Right cardiac atrium (tissue), 5 donors: Measurements from ENCODE around the gene FOXP1. TPM values are rescaled to one million over a fixed set of nuclear protein-coding genes. Genes with fewer than 3 reads are reported as not detected.

Experiments
- ATAC-seq, 2 donors: fragments of 200-7000 bp; cut with Tn5 transposase; one replicate each; pipeline versions ENCODE4 v1.8.0 to v1.9.1; 2020; ENCODE audit warnings: moderate library complexity in 2 of 2, mild to moderate bottlenecking in 1 of 2
- DNase-seq, 3 donors: peaks; one replicate each; pipeline ENCODE4 v3.0.0-alpha.2; 2020
- H3K27ac ChIP-seq: one replicate; pipeline ENCODE4 v1.5.1; 2013; ENCODE audit warnings: mild to moderate bottlenecking, low read length, control low read depth, moderate library complexity
- H3K27me3 ChIP-seq: one replicate; pipeline ENCODE4 v1.6.1; 2013; ENCODE audit not compliant: control insufficient read depth, insufficient read depth
- H3K4me1 ChIP-seq: one replicate; pipeline ENCODE4 v1.6.1; 2013; ENCODE audit warnings: low read length; ENCODE audit not compliant: control insufficient read depth, insufficient read depth
- H3K4me3 ChIP-seq: one replicate; pipeline ENCODE4 v1.5.1; 2013; ENCODE audit warnings: low read length, control low read depth
- H3K9me3 ChIP-seq: one replicate; pipeline ENCODE4 v1.6.1; 2013; ENCODE audit warnings: low read length; ENCODE audit not compliant: control insufficient read depth
- WGBS: extraction: QIAGEN DNeasy Blood & Tissue Kit; methylation state at CpG from one replicate; pipeline ENCODE4 v1.1.7; 2013; 5-methylcytosine and 5-hydroxymethylcytosine counted together
- intact Hi-C, 4 donors: fragments of 100-400 bp; cut with DNase I; formaldehyde crosslinking; loops; one replicate each; pipeline versions ENCODE4 v1.11.0 to v1.14.0; 2022 to 2023
- polyA plus RNA-seq: library from polyadenylated mRNA; stranded (reverse); fragments of 200-250 nt; gene quantifications from one replicate; pipeline ENCODE4 v1.2.3, GENCODE V29; 2013
- total RNA-seq, 4 donors: library from RNA; stranded (reverse); fragmentation: NEBNext Ultra II Directional; extraction: Animal tissue kit (Norgen Biotek cat#: 25700); gene quantifications; one replicate each; pipeline ENCODE4 v1.2.1, GENCODE V29; 2021
- donor health status: healthy with polysubstance abuse.
- donor health status: DM: no; HTN: yes; CAD: no.
- donor health status: DM: no; HTN: no; CAD: no.
- donor health status: DM: no; HTN: yes; CAD: no; lungs with severe emphysema.
- donor health status: DM: yes; HTN: yes; CAD: no.

FOXP1 gene
- total and polyA plus RNA-seq, 5 donors = 13.6 to 63.4 (median 57.4) TPM

DNA sequence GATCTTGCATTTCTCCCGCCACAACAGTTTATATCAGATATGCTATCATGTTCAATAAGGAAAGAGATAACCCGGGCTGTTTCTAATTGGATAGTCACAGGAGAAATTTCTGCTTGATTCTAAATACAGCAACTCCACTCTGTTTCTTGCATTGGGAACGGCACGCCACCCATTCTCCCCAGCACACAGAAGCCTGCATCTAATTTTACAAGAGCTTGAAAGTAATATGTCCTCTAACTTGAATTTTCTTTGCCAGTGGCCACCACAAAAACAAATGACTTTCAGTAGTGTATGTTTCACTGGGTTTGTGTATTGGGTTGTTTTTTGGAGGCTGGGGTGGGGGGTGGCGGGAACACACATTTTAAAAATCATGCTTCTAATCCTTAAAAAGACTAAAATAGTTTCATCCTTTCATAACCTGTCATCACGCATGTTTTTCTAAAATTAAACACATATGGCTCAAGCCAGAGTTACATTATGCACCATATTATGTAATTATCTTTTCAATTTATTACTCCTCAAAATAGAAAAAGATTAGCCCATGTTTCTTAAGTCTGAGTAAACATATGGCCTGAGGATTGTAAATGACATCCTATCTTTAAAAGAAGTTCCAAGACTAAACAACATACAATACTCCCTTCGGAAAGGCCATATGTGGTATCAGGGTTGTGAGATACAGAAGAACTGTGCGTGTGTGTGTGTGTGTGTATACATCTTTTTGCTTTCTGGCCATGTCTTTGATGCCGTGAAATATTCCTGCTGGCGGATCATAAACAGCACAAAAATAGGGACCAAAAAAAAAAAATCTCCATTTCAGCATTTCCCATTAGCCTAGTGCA, 176.3 kb downstream of the FOXP1 start:
- intact Hi-C loops = no loop called here
- H3K9me3 ChIP-seq = no peaks in the 10 kb centered on the region
- H3K27ac ChIP-seq = no peak overlapping the region
- WGBS = 71% methylated on average over 10 of the region's 10 CpGs
- ATAC-seq (no peak), DNase-seq (no peak)
- H3K4me1 ChIP-seq = no peaks in the 10 kb centered on the region
- H3K27me3 ChIP-seq = no peaks in the 10 kb centered on the region
- no peak overlapping the region for H3K4me3 ChIP-seq

DNA sequence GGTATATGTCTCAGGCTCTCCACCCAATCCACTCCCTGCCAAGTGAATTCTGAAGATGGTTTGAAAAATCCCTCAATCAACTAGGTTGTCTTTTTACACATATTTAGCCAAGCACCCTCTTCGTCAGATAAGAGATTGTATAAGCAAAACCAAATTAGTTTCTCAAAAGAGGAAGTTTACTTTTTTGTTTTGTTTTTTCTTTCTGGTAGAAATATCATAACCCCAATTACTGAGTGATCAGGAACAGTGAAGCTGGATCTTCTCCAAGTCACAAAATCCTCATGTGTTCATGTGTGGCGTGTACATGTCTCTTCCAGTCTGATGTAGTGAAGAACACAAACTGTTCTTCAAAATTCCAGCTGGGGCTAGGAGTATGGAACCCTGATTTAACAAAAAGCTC, 180.6 kb downstream of the FOXP1 start:
- DNase-seq (no peak), ATAC-seq (no peak)
- intact Hi-C loops = no loop called here
- H3K9me3 ChIP-seq = no peaks in the 10 kb centered on the region
- no peaks in the 10 kb centered on the region for H3K4me1 ChIP-seq
- 73% methylated on average over 2 of the region's 2 CpGs for WGBS
- no peaks in the 10 kb centered on the region for H3K27me3 ChIP-seq
- H3K27ac ChIP-seq = no peak overlapping the region
- no peak overlapping the region for H3K4me3 ChIP-seq

DNA sequence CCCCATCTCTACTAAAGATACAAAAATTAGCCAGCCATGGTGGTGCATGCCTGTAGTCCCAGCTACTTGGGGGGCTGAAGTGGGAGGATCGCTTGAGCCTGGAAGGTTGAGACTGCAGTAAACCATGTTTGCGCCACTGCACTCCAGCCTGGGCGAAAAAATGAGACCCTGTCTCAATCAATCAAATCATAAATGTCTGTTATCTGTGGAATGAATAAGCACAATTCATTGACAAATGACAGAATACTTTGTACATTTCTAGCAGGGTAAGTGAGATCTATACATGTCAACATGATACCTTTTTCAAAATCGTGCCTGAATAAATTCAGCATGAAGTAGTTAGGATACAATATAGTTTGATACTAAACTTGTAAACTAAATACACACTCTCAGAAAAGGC, 181.2 kb downstream of the FOXP1 start:
- DNase-seq = no peak
- no peak overlapping the region for H3K27ac ChIP-seq
- WGBS = 94% methylated on average over 4 of the region's 4 CpGs
- ATAC-seq = no peak
- no peaks in the 10 kb centered on the region for H3K27me3 ChIP-seq
- intact Hi-C loops = no loop called here
- no peaks in the 10 kb centered on the region for H3K4me1 ChIP-seq
- H3K4me3 ChIP-seq = no peak overlapping the region
- H3K9me3 ChIP-seq = no peaks in the 10 kb centered on the region

DNA sequence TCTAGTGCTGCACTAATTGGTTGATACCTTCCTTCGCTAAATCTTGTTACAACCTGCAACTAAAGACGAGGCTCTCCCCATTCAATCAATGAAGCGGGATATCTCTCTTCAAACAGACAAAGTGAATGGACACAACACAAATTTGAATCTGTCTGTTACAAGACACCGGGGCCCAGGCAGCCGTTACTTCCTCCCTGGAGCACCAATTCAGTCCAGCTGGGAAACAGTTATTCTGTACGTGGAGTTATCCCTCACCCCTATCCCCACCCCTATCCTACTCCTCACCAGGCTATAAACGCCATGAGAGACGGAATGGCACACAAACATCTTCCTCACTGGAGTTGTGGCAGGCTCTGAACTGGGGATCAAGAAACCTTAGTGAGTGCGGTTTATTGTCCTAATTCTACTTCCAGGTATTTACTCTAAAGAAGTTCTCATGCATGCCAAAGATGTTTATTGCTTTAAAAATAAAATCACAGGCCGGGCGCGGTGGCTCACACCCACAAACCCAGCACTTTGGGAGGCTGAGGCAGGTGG, 181.8 kb downstream of the FOXP1 start:
- no peak for ATAC-seq
- no peak overlapping the region for H3K27ac ChIP-seq
- intact Hi-C loops = no loop called here
- H3K27me3 ChIP-seq = no peaks in the 10 kb centered on the region
- no peaks in the 10 kb centered on the region for H3K9me3 ChIP-seq
- H3K4me3 ChIP-seq = no peak overlapping the region
- DNase-seq = no peak
- H3K4me1 ChIP-seq = no peaks in the 10 kb centered on the region
- 87% methylated on average over 12 of the region's 12 CpGs for WGBS

DNA sequence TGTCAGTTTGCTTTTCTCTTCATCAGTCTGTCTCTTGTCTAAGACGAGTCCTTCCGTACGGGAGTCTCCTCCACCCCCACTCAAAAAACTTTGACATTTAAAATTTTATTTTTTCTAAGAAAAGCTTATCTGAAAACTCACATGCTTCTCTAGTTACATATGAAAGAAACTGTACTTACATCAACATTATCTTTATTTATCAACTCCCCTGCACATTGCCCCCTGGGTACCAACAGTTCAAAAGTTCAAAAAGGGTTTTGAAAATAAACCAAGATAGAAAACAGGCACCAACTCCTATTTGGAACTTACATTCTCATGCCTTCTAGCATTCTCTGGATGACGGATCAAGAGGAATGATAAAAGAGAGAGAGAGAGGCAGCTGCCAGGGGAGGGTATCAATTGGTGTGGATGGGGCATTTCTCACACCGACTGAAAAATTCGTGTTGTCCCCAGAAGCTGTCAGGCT, 182.5 kb downstream of the FOXP1 start:
- ATAC-seq (no peak), DNase-seq (no peak)
- intact Hi-C loops = no loop called here
- Histone ChIP-seq H3K9me3 (no peaks in the 10 kb centered on the region), H3K27ac (no peak overlapping the region), H3K4me1 (no peaks in the 10 kb centered on the region), H3K27me3 (no peaks in the 10 kb centered on the region), H3K4me3 (no peak overlapping the region)
- WGBS = 49% methylated on average over 6 of the region's 6 CpGs

DNA sequence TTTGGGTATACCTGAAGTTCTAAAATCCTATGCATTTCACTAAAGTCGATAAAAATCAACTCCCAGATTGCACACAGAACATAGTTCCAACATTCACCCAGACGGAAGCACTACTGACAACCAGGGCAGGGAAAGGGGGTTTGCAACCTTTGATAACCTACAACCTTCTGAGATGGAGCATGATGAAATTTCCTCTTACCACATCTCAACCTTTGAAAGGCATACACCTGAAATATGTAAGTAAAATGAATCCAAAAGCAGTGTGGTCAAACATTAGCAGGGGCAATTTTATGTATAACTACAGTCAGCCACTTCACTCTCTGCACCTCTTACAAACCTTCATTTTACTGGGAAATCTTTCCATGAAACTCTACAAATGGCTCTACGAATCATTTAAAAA, 184.1 kb downstream of the FOXP1 start:
- 91% methylated on average over 3 of the region's 3 CpGs for WGBS
- Histone ChIP-seq H3K4me1 (no peaks in the 10 kb centered on the region), H3K27ac (no peak overlapping the region), H3K4me3 (no peak overlapping the region), H3K27me3 (no peaks in the 10 kb centered on the region), H3K9me3 (no peaks in the 10 kb centered on the region)
- intact Hi-C loops = loop anchor here in 1 of 4 donors (10.0 kb wide), 1 partner anchor 685 kb away; no protein-coding TSS in a partner anchor
- DNase-seq = no peak
- ATAC-seq = no peak

DNA sequence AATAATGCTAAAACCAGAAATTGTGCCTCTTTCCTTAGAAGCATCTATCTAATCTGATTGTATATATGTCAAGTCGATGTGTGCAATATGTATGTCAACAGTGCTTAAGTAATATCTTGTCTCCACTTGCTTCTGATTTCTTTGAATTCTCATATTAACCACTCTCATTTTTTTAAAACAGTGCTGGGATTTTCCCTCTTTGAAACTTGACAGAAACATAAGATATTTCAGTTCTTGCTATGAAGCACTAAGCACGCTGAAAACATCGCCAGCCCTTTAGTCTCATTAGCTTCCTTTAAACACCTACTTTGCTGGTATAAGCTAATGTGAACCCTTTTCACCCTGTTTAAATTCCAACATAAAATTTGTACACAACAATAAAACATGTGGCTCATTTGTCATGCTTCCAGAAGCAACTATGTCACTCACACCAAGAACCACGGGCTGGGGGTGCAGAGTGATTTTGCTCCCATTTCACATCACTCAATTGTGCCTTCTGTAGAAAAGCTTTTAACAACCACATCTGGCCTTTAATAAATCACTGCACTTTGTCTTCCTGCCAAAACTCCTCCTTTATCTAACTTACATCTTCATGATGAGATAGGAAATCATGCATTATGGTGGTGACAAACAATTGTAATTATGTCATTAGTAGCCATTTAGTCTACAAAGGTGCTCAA, 185.2 kb downstream of the FOXP1 start:
- ATAC-seq = no peak
- DNase-seq = no peak
- Histone ChIP-seq H3K4me3 (no peak overlapping the region), H3K27ac (no peak overlapping the region), H3K27me3 (no peaks in the 10 kb centered on the region), H3K4me1 (no peaks in the 10 kb centered on the region), H3K9me3 (no peaks in the 10 kb centered on the region)
- intact Hi-C loops = loop anchor here in 1 of 4 donors (10.0 kb wide), 1 partner anchor 683 kb away; no protein-coding TSS in a partner anchor
- WGBS = 60% methylated on average over 4 of the region's 4 CpGs

DNA sequence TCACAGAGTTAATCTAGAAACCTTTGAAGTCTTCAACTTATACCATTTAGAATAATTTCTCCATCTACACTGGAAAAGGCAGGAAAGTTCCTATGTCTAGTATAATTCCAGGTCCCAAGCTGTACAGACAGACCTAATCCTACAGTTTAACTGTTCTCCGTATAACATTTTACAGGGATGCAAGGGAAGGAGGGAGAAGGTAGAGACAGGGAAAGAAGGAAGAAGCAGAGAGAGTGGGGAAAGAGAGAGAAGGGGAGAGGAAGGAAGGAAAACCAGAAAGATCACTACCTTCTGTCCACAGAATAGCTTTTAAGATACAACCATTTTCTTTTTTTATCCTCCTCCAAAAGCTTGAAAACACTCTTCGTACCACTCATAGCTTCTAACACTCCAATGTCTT, 185.8 kb downstream of the FOXP1 start:
- no peaks in the 10 kb centered on the region for H3K9me3 ChIP-seq
- ATAC-seq (no peak), DNase-seq (no peak)
- no peaks in the 10 kb centered on the region for H3K27me3 ChIP-seq
- no peak overlapping the region for H3K27ac ChIP-seq
- intact Hi-C loops = loop anchor here in 1 of 4 donors (10.0 kb wide), 1 partner anchor 683 kb away; no protein-coding TSS in a partner anchor
- no peaks in the 10 kb centered on the region for H3K4me1 ChIP-seq
- H3K4me3 ChIP-seq = no peak overlapping the region
- 85% methylated on average over 2 of the region's 2 CpGs for WGBS

DNA sequence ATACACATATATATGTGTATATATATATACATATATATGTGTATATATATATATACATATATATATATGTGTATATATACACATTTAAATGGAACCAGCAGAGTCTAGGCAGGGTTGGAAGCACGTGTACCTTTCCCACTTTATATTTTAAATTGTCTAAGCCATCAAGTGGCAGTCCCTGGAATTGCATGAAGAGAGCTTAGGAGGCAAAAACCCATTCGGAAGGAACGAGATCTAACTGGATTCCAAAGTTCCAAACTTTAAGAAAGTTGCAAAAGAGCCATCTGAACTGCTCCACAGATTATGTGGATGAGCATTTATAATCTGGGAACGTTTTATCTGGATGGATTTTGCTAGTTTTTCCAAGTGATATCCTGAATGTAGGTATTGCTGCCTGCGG, 186.5 kb downstream of the FOXP1 start:
- no peaks in the 10 kb centered on the region for H3K9me3 ChIP-seq
- no peak for DNase-seq
- H3K4me3 ChIP-seq = no peak overlapping the region
- peak in 1 of 2 donors; percentile 44 for ATAC-seq
- no peak overlapping the region for H3K27ac ChIP-seq
- no peaks in the 10 kb centered on the region for H3K27me3 ChIP-seq
- intact Hi-C loops = loop anchor here in 1 of 4 donors (10.0 kb wide), 1 partner anchor 682 kb away; no protein-coding TSS in a partner anchor
- WGBS = 31% methylated on average over 5 of the region's 5 CpGs
- H3K4me1 ChIP-seq = no peaks in the 10 kb centered on the region

DNA sequence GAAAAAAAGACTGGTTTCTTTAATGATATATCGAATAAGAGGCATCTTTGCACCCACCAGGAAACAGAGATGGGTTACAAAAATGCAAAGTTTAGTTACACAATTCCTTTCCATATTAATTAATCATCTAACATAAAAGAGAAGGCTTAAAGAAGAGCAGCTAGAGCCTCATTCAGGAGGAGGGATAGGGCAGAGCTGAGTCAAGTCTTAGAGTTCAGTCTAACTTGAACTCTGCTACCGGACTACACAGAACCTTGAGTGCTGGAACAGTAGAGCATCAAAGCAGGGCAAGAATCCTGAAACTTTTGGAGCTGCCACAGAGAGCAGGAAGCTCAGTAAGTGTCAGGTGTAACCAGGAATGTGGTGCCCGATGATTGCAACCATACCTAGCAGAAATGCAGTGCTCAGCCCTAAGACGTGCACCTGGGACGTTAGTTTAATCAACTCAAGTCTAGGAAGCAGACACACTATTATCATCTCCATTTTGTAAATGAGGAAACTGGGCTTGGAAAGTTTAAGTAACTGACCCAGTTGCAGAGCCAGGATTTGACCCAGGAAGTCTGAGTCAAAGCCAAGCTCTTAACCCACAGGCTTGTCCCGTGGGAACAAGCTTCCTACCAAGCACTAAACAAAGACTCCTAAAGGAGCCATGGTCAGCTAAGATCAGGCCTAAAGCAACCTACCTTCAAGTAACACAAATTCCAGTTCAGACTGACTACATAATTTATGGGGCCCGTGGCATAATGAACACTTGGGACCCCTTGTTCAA, 187.4 kb downstream of the FOXP1 start:
- H3K4me3 ChIP-seq = no peak overlapping the region
- no peak overlapping the region for H3K27ac ChIP-seq
- no peaks in the 10 kb centered on the region for H3K9me3 ChIP-seq
- DNase-seq (no peak), ATAC-seq (peak in 1 of 2 donors; percentile 52)
- no peaks in the 10 kb centered on the region for H3K27me3 ChIP-seq
- 72% methylated on average over 7 of the region's 7 CpGs for WGBS
- peaks cover 5% of the 10 kb centered on the region for H3K4me1 ChIP-seq
- intact Hi-C loops = loop anchor here in 1 of 4 donors (10.0 kb wide), 1 partner anchor 681 kb away; no protein-coding TSS in a partner anchor
